GM18511 (cell line): Measurements from ENCODE around the gene EPB41L3.
"Not testable (repeated sequence)": the region's sequence is repeated elsewhere in the genome, so short reads cannot be mapped to it uniquely, and the experiment has no call there.

Experiments
- ATAC-seq: cut with Tn5 transposase; IDR thresholded peaks from one replicate; pipeline ENCODE4 v1.9.1; 2021; ENCODE audit warnings: mild to moderate bottlenecking, moderate library complexity; ENCODE audit not compliant: unreplicated experiment

The EPB41L3 gene

GRCh38 chr18:5500158-5500939, 43.4 kb downstream of the EPB41L3 start:
- no peak for ATAC-seq

- no peak for ATAC-seq
Observed at GRCh38 chr18:5498452-5498851, 45.3 kb downstream of the EPB41L3 start.

- no peak for ATAC-seq
Observed at GRCh38 chr18:5496305-5496704, 47.5 kb downstream of the EPB41L3 start.

- ATAC-seq: no peak
Observed at GRCh38 chr18:5490753-5491480, 52.9 kb downstream of the EPB41L3 start.

- ATAC-seq: no peak
Observed at GRCh38 chr18:5488844-5489243, 55.0 kb downstream of the EPB41L3 start.

- ATAC-seq: not testable (repeated sequence)
Observed at GRCh38 chr18:5488044-5488443, 55.8 kb downstream of the EPB41L3 start.

GRCh38 chr18:5484526-5484925, 59.3 kb downstream of the EPB41L3 start:
- no peak for ATAC-seq

- ATAC-seq: no peak
Observed at GRCh38 chr18:5481621-5482020, 62.2 kb downstream of the EPB41L3 start.

GRCh38 chr18:5478261-5478660, 65.5 kb downstream of the EPB41L3 start:
- ATAC-seq: no peak

- ATAC-seq: no peak
Observed at GRCh38 chr18:5476961-5477800, 66.6 kb downstream of the EPB41L3 start.

- no peak for ATAC-seq
Observed at GRCh38 chr18:5475267-5475666, 68.5 kb downstream of the EPB41L3 start.

GRCh38 chr18:5469340-5469739, 74.5 kb downstream of the EPB41L3 start:
- no peak for ATAC-seq

GRCh38 chr18:5468394-5468793, 75.4 kb downstream of the EPB41L3 start:
- no peak for ATAC-seq

- no peak for ATAC-seq
Observed at GRCh38 chr18:5467671-5468070, 76.1 kb downstream of the EPB41L3 start.

- ATAC-seq: no peak
Observed at GRCh38 chr18:5466256-5466655, 77.5 kb downstream of the EPB41L3 start.

GRCh38 chr18:5464251-5464650, 79.5 kb downstream of the EPB41L3 start:
- no peak for ATAC-seq

- no peak for ATAC-seq
Observed at GRCh38 chr18:5463831-5464230, 80.0 kb downstream of the EPB41L3 start.

GRCh38 chr18:5463390-5463789, 80.4 kb downstream of the EPB41L3 start:
- no peak for ATAC-seq

- ATAC-seq: no peak
Observed at GRCh38 chr18:5462227-5462626, 81.6 kb downstream of the EPB41L3 start.

- no peak for ATAC-seq
Observed at GRCh38 chr18:5461041-5461440, 82.8 kb downstream of the EPB41L3 start.

GRCh38 chr18:5457462-5457957, 86.3 kb downstream of the EPB41L3 start:
- ATAC-seq: no peak
